ENCODE results near the gene DVL1. TPM values are rescaled to one million over a fixed set of nuclear protein-coding genes. Genes with fewer than 3 reads are reported as not detected.

Gene DVL1
- total and polyA plus RNA-seq, 10 of the 15 experiments (the other 5 are each of a cell fraction or from before 2014, with no cell fraction given), result 0.10 to 31.1 (median 4.6) TPM

DNA sequence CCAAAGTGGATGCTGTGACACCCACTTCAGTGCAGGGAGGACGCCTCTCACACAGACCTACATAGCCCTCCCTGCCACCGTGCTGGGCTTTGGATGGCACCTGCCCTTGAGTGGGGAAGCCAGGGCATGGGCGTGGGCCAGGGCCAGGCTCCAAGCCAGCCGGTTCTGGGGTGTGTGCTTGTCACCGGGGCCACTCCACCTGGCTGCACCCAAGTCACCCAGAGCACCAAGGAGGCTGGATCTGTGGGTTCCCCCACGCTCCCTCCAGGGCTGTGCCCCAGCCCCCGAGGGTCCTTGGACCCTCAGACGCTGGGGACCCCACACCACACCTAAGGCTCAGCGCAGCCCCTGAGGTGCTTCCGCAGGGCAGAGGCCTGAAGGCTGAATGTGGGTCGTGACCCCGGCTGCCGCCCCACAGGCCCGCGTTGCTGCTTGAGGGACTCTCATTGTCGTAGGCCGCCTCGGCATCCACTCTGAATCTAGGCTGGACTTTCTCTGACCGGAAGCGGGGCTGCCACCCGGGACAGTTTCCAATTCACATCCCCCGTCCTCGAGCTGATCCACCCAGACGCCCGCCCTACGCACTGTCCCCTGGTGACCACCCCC lies 7.7 kb upstream of the DVL1 start:
- 39% methylated on average over 26 of the region's 26 CpGs for WGBS (ENCODE audit: insufficient coverage, insufficient replicate concordance, low lambda C conversion rate, missing lambda C conversion rate)
- ChIA-PET CTCF (no interaction called here), SMC1A (ENCODE audit: uncharacterized antibody, unreplicated experiment) (no interaction called here), POLR2A (no interaction called here), RAD21 (ENCODE audit: unreplicated experiment) (no interaction called here)
- H2AFZ ChIP-seq (ENCODE audit: control insufficient read depth, low read depth, low read length), result no peak overlapping the region
- H3K27me3 ChIP-seq (replicated peaks in 1 of 2; ENCODE audit: control insufficient read depth in 2 of 2, insufficient read depth in 2 of 2, low read length in 1 of 2), result peaks cover 0 to 3% of the 10 kb centered on the region in 2 experiments; a peak in 2 of 4 replicates
- in situ Hi-C loops (cut with MboI) (no loop called here), intact Hi-C loops (cut with micrococcal nuclease; ENCODE audit: unreplicated experiment) (no loop called here)
- H4K20me1 ChIP-seq (ENCODE audit: control insufficient read depth, insufficient read depth), result no peaks in the 10 kb centered on the region
- H3K4me3 ChIP-seq, result no peak overlapping the region
- no TSS peak for BruUV-seq (replicated peaks)
- TF ChIP-seq IKZF2 (IDR thresholded peaks at IDR 0.05) (no peak), POLR2AphosphoS2 (IDR thresholded peaks at IDR 0.05; ENCODE audit: low read depth, low read length) (no peak), MEF2A (IDR thresholded peaks at IDR 0.05; ENCODE audit: insufficient read depth, low read depth, low read length) (no peak), BHLHE40 (IDR thresholded peaks at IDR 0.05; ENCODE audit: borderline replicate concordance in 1 of 2, low read depth in 2 of 2, low read length in 1 of 2) (no peak), POLR2AphosphoS5 (IDR thresholded peaks at IDR 0.05; ENCODE audit: low read length) (no peak), EZH2 (IDR thresholded peaks at IDR 0.05; ENCODE audit: borderline replicate concordance, control insufficient read depth, low read depth, low read length) (no peak), ZNF622 (IDR thresholded peaks at IDR 0.05) (no peak), MTA3 (IDR thresholded peaks at IDR 0.05; ENCODE audit: borderline replicate concordance, low read length) (no peak)
- TF ChIP-seq, protein P1, sequence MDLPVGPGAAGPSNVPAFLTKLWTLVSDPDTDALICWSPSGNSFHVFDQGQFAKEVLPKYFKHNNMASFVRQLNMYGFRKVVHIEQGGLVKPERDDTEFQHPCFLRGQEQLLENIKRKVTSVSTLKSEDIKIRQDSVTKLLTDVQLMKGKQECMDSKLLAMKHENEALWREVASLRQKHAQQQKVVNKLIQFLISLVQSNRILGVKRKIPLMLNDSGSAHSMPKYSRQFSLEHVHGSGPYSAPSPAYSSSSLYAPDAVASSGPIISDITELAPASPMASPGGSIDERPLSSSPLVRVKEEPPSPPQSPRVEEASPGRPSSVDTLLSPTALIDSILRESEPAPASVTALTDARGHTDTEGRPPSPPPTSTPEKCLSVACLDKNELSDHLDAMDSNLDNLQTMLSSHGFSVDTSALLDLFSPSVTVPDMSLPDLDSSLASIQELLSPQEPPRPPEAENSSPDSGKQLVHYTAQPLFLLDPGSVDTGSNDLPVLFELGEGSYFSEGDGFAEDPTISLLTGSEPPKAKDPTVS (IDR thresholded peaks at IDR 0.05; ENCODE audit: low read depth, low read length), result no peak
- TF ChIP-seq, protein P2, sequence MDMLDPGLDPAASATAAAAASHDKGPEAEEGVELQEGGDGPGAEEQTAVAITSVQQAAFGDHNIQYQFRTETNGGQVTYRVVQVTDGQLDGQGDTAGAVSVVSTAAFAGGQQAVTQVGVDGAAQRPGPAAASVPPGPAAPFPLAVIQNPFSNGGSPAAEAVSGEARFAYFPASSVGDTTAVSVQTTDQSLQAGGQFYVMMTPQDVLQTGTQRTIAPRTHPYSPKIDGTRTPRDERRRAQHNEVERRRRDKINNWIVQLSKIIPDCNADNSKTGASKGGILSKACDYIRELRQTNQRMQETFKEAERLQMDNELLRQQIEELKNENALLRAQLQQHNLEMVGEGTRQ (IDR thresholded peaks at IDR 0.05; ENCODE audit: borderline replicate concordance, low read depth, low read length), result no peak
- ATAC-seq (peak; percentile 16; the same call in 2 of the 3 replicates), FAIRE-seq (no peak), DNase-seq (ENCODE audit: low read depth, low spot score) (no peak)
- H3K9ac ChIP-seq (ENCODE audit: control insufficient read depth, insufficient read depth, low read length), result no peak overlapping the region
- no peaks in the 10 kb centered on the region for H3K9me3 ChIP-seq (replicated peaks; ENCODE audit: control insufficient read depth, insufficient read depth, low read length)
- peaks cover 5% of the 10 kb centered on the region for H3K4me1 ChIP-seq (ENCODE audit: control insufficient read depth, insufficient read depth, low read length)
- H3K79me2 ChIP-seq (ENCODE audit: control insufficient read depth, insufficient read depth, low read length), result no peaks in the 10 kb centered on the region
- no peak overlapping the region for H3K27ac ChIP-seq (ENCODE audit: control insufficient read depth, insufficient read depth)
- H3K4me2 ChIP-seq (ENCODE audit: control insufficient read depth, insufficient read depth), result no peak overlapping the region
- no peaks in the 10 kb centered on the region for H3K36me3 ChIP-seq (ENCODE audit: control insufficient read depth in 2 of 2, insufficient read depth in 2 of 2, low read length in 1 of 2)
